HT1080 (cell line): ENCODE measurements around the gene EXOC4. TPM values are rescaled to one million over a fixed set of nuclear protein-coding genes. Genes with fewer than 3 reads are reported as not detected.

Experiments used
- DNase-seq: peaks from one replicate; pipeline ENCODE4 v3.0.0-alpha.2; 2015; ENCODE audit warnings: low read depth
- small RNA-seq: library from RNA; depleted of rRNA; stranded (forward); fragments of <200 nt; gene quantifications from one replicate; pipeline ENCODE3, GENCODE V24; 2014
- total RNA-seq: library from RNA; depleted of rRNA; stranded (reverse); fragments of >200 nt; shearing (Covaris generic); gene quantifications from 2 replicates; pipeline ENCODE4 v1.2.3, GENCODE V29; 2014; rRNA removed

Gene EXOC4
- total RNA-seq, 1 experiment from 2014 or later, result 39.3 TPM

- DNase-seq, result no peak
Observed at GRCh38 chr7:134089446-134089845, 836.6 kb downstream of the EXOC4 start.

- no peak for DNase-seq
Observed at GRCh38 chr7:134098072-134098471, 845.2 kb downstream of the EXOC4 start.

GRCh38 chr7:134101716-134102115 lies 848.8 kb downstream of the EXOC4 start:
- DNase-seq, result no peak

DNA sequence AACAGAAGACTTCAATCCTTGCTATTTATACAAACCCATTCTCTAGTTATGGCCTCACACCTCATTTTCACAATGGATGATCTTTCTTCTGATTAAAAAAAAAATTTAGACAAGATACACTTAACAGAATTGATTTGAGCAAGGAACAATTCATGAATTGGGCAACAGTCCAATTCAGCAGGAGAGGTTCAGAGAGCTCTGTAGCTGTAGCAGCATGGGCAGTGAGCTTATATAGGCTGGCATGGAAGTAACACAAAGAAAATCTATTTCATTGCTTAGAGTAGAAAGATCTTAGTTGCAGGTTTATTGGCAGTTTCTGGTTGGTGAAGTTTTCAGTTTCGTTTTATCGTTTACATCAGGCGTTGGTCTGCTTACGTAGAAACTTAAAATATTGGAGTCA lies 851.3 kb downstream of the EXOC4 start:
- DNase-seq, result no peak

- no peak for DNase-seq
Observed at GRCh38 chr7:134105841-134106240, 853.0 kb downstream of the EXOC4 start.

DNA sequence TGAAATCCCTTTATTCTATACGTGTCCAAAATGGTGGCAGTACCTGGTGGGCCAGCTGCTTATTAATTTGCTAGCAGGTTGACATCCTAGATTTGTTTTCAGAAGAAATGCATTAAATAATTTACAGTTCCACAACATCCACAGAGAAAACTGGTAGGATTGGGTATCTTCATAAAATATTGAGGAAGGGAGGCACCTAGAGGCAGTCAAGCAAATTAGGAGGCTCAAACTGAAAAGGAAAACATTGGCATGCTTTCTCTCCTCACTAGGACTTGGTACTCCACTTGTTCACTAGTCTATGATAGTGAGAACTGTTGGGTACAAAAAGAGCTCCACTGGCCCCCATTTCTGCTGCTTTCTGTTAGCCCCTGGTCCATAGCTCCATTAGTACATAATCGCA lies 855.9 kb downstream of the EXOC4 start:
- no peak for DNase-seq

GRCh38 chr7:134113655-134114054 lies 860.8 kb downstream of the EXOC4 start:
- DNase-seq, result no peak

- DNase-seq, result no peak
Observed at GRCh38 chr7:134114992-134115391, 862.1 kb downstream of the EXOC4 start.

Small RNA genes within 50 kb of the gene (small RNA-seq; reads per million reads assigned to genes)
- gene MIR6133, result not detected

Other genes starting within 250 kb of the EXOC4 start
- gene CHCHD3, start 171.0 kb upstream of the EXOC4 start, total RNA-seq, result 139 and 148 TPM in 2 replicates